Tibial nerve (tissue), 4 donors: ENCODE results near the gene CST7. TPM values are rescaled to one million over a fixed set of nuclear protein-coding genes. Genes with fewer than 3 reads are reported as not detected.

ENCODE experiments used
- DNase-seq, 2 donors: peaks; one replicate each; pipeline ENCODE4 v3.0.0-alpha.2; 2019; ENCODE audit warnings: low spot score in 2 of 2
- H3K27ac ChIP-seq, 4 donors: fragments of 200-600 bp; sonication (generic) in 3 of 4; one replicate each; pipeline ENCODE4 v1.5.1; 2017 to 2019; ENCODE audit warnings: mild to moderate bottlenecking in 1 of 4
- H3K27me3 ChIP-seq, 2 donors: fragments of 200-600 bp; sonication (generic) in 1 of 2; one replicate each; pipeline versions ENCODE4 v1.5.1 to v1.6.0; 2017 to 2019
- H3K36me3 ChIP-seq, 3 donors: fragments of 200-600 bp; sonication (generic); one replicate each; pipeline ENCODE4 v1.5.1; 2018 to 2019
- H3K4me1 ChIP-seq, 4 donors: fragments of 200-600 bp; sonication (generic) in 3 of 4; one replicate each; pipeline ENCODE4 v1.5.1; 2017 to 2019
- H3K4me3 ChIP-seq, 4 donors: fragments of 200-600 bp; sonication (generic) in 3 of 4; one replicate each; pipeline ENCODE4 v1.5.1; 2017 to 2019; ENCODE audit warnings: mild to moderate bottlenecking in 1 of 4, moderate library complexity in 1 of 4
- H3K9me3 ChIP-seq, 4 donors: fragments of 200-600 bp; sonication (generic) in 3 of 4; one replicate each; pipeline ENCODE4 v1.5.1; 2017 to 2019
- CTCF ChIP-seq, 5 experiments: fragments of 200-600 bp in 3 of 5; fragments of 450-650 bp in 2 of 5; sonication (generic) in 3 of 5; IDR thresholded peaks; one replicate each; pipeline ENCODE4 v1.5.1; 2016 to 2019; ENCODE audit warnings: antibody characterized with exemption in 5 of 5, mild to moderate bottlenecking in 3 of 5, moderate library complexity in 2 of 5
- EP300 ChIP-seq, 2 donors: sonication (generic); formaldehyde crosslinking; IDR thresholded peaks; one replicate each; pipeline ENCODE4 v1.6.1; 2017; ENCODE audit warnings: antibody characterized with exemption in 2 of 2, mild to moderate bottlenecking in 1 of 2
- POLR2A ChIP-seq, 2 donors: fragments of 450-650 bp; IDR thresholded peaks; one replicate each; pipeline ENCODE4 v1.6.1; 2017; ENCODE audit warnings: antibody characterized with exemption in 2 of 2, mild to moderate bottlenecking in 2 of 2, moderate library complexity in 2 of 2
- WGBS, 2 donors: methylation state at CpG; one replicate each; pipeline ENCODE4 v1.1.5; 2018; 5-methylcytosine and 5-hydroxymethylcytosine counted together
- total RNA-seq, 4 donors: library from RNA; depleted of rRNA; stranded (reverse); fragments of >200 nt; gene quantifications; one replicate each; pipeline ENCODE4 v1.1.0, GENCODE V29; 2016

The CST7 gene
- total RNA-seq, 4 donors from 2014 or later, result 0.84 to 6.1 TPM; not detected in 2

GRCh38 chr20:24962510-24962909 is 13.4 kb downstream of the CST7 start:
- 83 to 94% methylated on average over 6 of the region's 6 CpGs for WGBS, 2 donors
- no peak overlapping the region for H3K27ac ChIP-seq
- no peaks in the 10 kb centered on the region for H3K27me3 ChIP-seq
- TF ChIP-seq POLR2A (IDR thresholded peaks at IDR 0.05), result no peak
- TF ChIP-seq EP300 (IDR thresholded peaks at IDR 0.05), result no peak
- TF ChIP-seq CTCF (IDR thresholded peaks at IDR 0.05), result no peak
- H3K4me1 ChIP-seq, result no peaks in the 10 kb centered on the region
- no peak for DNase-seq
- H3K4me3 ChIP-seq, result no peak overlapping the region
- H3K36me3 ChIP-seq, result peaks cover 0 to 98% (median 10%) of the 10 kb centered on the region in 3 donors
- H3K9me3 ChIP-seq, result no peaks in the 10 kb centered on the region

DNA sequence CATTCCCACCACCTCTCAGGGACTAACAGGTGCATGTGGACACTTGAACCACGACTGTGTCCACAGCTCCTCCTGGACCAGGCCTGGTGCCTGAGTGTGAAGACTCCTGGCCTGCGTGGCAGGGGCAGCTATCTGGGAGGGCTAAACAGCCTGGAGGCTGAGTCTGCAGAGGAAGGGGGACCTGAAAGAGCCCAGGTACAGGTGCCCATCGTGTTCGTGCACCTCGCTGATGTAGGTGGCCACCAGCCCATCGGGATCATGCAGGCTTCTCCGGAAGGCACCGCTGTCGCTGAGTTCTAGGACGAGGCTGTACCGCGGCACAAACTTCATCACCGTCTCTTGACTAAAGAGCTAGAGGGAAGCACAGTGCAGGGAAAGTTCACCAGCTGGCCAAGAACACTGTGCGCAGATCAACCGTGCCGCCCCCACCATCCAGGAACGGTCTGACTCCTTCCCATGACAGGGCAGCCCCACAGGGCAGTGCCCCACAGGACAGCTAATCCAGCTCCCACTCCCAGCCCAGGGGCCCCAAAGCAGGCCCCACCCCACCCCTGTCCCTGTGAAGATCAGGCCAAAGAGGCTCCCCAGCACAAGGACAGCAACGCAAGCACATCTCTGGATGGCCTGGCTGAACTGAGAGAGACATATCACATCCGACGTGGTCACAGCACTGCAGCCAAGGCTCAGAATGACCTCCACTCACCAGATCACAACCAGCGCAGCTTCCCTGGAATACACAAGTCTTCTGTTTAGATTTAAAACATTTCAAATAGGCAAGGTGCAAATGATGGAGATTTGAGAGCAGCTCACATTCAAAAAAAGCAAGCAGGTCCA is 14.8 kb downstream of the CST7 start:
- no peak for DNase-seq
- Histone ChIP-seq H3K4me1 (no peaks in the 10 kb centered on the region), H3K27ac (no peak overlapping the region), H3K27me3 (no peaks in the 10 kb centered on the region), H3K4me3 (no peak overlapping the region), H3K9me3 (no peaks in the 10 kb centered on the region), H3K36me3 (peaks cover 0 to 98% (median 21%) of the 10 kb centered on the region in 3 donors)
- WGBS, 2 donors, result 93% methylated on average over 20 to 21 of the region's 21 CpGs
- TF ChIP-seq CTCF (IDR thresholded peaks at IDR 0.05), result no peak
- no peak for TF ChIP-seq POLR2A (IDR thresholded peaks at IDR 0.05)
- TF ChIP-seq EP300 (IDR thresholded peaks at IDR 0.05), result no peak

- no peak for TF ChIP-seq EP300 (IDR thresholded peaks at IDR 0.05)
- TF ChIP-seq CTCF (IDR thresholded peaks at IDR 0.05), result no peak
- 71 to 76% methylated on average over 9 of the region's 9 CpGs for WGBS, 2 donors
Measured at GRCh38 chr20:24964506-24964840, 15.4 kb downstream of the CST7 start.

GRCh38 chr20:24965065-24965919 is 16.2 kb downstream of the CST7 start:
- Histone ChIP-seq H3K9me3 (no peaks in the 10 kb centered on the region), H3K27ac (no peak overlapping the region), H3K27me3 (no peaks in the 10 kb centered on the region), H3K4me1 (no peaks in the 10 kb centered on the region), H3K4me3 (no peak overlapping the region), H3K36me3 (peaks cover 0 to 98% (median 32%) of the 10 kb centered on the region in 3 donors)
- TF ChIP-seq CTCF (IDR thresholded peaks at IDR 0.05), result no peak
- no peak for TF ChIP-seq EP300 (IDR thresholded peaks at IDR 0.05)
- no peak for TF ChIP-seq POLR2A (IDR thresholded peaks at IDR 0.05)
- DNase-seq, result no peak
- WGBS, 2 donors, result 85 to 88% methylated on average over 7 of the region's 7 CpGs

More at GRCh38 chr20:24964506-24964840, 15.4 kb downstream of the CST7 start:
- Histone ChIP-seq H3K9me3 (no peaks in the 10 kb centered on the region), H3K27me3 (no peaks in the 10 kb centered on the region), H3K27ac (no peak overlapping the region), H3K4me1 (no peaks in the 10 kb centered on the region), H3K36me3 (peaks cover 0 to 98% (median 25%) of the 10 kb centered on the region in 3 donors), H3K4me3 (no peak overlapping the region)
- DNase-seq, result no peak
